NCI-H524 treated with DMSO at 0.1 percent for 48 hours (cell line): ENCODE measurements around the gene ZDHHC7.
"Not testable (repeated sequence)": the region's sequence is repeated elsewhere in the genome, so short reads cannot be mapped to it uniquely, and the experiment has no call there.

Source experiments
- DNase-seq: peaks from one replicate; lab custom pipeline; 2025; lab: John Stamatoyannopoulos, UW

The ZDHHC7 gene

GRCh38 chr16:84938616-84939015, 72.7 kb downstream of the ZDHHC7 start:
- DNase-seq, result not testable (repeated sequence)

GRCh38 chr16:84937196-84938005, 73.9 kb downstream of the ZDHHC7 start:
- DNase-seq, result no peak

GRCh38 chr16:84933774-84934631, 77.3 kb downstream of the ZDHHC7 start:
- DNase-seq, result no peak

GRCh38 chr16:84932681-84933080, 78.7 kb downstream of the ZDHHC7 start:
- peak; percentile 73 for DNase-seq

DNA sequence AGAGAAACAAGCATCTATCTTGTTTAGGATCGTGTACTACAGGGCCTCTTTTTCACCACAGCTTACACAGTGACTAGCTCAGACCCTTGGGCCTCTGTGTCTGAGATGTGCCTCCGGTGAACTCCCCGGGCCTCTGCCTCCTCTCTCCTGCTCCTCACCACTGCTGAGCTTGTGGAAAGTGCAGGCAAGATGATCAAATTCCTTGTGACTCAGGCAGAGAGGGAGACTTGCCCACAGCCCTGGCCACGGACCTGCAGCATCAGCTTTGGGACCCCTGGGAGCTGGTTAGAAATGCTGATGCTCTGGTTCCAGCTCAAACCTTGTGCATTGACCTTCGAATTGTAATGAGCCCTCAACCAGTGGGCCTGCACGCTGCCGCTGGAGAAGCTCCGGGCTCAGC, 79.8 kb downstream of the ZDHHC7 start:
- DNase-seq, result no peak

GRCh38 chr16:84931107-84931494, 80.2 kb downstream of the ZDHHC7 start:
- DNase-seq, result no peak

DNA sequence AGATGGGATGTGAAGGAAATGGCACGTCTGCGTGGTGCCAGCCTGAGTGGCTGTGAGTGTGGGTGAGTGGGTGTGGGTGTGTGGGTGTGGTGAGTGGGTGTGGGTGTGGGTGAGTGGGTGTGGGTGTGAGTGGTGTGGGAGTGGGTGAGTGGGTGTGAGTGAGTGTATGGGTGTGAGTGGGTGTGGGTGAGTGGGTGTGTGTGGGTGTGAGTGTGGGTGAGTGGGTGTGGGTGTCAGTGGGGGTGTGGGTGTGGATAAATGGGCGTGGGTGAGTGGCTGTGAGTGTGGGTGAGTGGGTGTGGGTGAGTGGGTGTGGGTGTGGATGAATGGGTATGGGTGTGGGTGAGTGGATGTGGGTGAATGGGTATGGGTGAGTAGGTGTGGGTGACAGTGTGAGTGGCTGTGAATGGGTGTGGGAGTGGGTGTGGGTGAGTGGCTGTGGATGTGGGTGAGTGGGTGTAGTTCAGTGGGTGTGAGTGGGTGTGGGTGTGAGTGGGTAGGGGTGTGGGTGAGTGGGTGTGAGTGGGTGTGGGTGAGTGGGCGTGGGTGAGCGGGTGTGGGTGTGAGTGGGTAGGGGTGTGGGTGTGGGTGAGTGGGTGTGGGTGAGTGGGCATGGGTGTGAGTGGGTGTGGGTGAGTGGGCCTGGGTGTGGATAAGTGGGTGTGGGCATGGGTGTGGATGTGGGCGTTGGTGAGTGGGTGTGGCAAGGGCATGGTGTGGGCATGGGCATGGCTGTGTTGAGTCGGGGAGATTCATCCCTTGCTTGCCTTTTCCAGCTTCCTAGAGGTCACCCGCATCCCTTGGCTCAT, 80.8 kb downstream of the ZDHHC7 start:
- no peak for DNase-seq

DNA sequence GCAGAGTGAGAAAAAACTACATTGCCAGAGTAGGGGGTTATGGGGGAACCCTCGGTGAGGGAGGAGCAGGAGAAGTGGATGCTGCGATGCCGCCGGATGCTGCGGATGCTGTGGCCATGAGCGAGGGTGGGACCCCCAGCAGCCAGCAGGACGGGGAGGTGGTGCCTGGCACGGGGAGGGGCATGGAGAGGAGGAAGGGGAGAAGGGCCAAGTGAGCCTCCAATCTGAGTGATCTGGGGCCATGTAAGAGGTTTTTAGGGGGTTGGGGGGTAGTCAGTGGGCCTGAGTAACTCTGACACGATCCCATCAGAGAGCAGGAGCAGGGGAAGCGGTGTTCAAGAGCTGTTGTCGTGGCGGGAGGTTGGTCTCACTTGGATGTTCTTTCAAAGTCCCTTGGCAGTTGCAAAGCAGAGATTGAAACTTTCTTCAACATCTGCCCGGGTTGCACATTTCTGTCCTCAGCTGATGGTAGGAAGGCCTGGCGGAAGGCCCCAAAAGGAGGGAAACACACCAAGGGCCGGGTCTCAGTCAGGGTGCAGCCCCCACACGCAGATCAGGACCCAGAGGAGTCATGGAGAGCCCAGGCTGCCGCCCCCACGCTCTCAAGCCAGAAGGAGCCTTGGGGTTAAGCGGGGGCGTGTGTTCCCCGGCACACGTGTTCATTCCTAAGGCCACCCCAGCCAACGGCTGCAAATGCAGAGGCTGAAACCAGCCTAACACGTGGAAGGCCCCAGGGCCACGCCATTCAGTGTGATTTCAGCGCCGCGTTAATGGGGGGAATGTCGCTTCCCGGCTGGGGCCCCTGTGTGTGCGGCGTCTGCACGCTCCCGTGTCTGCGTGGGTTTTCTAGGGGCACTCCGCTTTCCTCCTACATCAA, 81.7 kb downstream of the ZDHHC7 start:
- DNase-seq, result no peak

GRCh38 chr16:84928679-84929420, 82.5 kb downstream of the ZDHHC7 start:
- DNase-seq, result no peak

DNA sequence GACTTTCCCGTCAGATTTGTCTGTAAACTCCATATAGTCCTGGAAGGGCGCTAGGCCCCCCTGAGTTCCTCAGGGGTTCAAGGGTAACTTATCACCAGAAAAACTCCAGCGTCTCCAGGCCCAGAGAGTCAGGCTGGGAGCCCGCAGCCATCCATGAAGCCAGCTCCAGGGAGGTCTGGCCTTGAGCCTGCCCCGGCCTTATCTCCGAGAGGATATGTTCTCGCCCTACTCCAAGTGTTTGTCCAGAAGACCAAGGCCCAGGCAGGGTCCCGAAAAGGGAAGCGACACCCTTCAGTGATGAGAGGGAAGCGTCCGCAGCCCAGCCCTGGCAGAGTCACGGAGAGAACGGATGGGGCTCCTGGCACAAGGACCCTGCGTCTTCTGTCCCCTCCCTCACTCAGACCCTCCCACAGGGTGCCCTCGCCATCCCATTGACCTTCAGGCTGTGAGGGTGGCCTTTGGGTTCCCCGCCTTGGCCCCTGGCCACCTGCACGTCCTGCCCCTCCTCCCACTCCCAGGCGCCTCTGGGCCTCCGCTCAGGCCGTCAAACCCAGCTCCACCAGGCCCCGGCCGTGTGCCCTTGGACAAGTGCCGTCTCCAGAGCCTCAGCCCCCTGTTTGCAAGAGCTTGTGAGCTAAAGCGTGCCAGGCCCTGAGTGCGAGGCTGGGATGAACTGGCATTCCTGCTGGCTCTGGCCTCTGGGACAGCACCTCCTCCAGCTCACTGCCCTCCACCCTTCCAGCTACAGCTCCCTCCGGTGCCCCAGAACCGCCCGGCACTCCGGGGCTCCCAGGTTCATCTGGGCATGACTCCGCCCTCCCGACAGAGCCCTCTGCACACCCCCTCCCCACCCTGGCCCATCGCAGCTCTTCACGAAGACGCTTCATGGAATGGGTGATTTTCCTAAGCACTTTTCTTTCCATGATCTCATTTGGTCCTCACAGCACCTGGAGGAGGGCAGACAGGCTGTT, 83.4 kb downstream of the ZDHHC7 start:
- no peak for DNase-seq

GRCh38 chr16:84926462-84926861, 84.9 kb downstream of the ZDHHC7 start:
- no peak for DNase-seq

DNA sequence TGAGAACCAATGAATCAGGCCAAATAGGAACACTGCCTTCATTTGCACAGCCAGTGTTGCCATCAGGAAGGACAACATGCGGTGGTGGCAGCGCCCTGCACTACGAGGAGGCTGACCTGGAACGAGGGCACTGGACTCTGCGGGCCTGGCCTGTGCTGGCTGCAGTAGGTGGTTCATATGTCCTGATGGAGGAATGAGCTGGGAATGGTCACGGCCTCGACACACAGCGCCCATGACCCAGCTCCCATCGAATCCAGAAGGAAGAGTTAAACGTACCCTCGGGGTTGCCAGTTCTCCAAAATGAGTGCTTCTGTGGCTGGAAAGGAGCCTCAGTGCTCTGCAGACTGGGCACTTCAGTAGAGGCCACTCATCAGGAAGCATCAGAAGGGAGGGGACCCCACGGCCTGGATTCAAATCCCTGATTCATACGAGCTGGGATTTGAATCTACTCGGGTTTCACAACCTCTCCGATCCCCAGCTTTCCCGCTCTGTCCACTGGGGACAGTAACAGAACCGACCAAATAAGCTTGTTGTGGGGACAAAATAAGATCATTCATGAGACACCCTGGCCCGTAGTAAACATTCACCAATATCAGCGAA, 85.5 kb downstream of the ZDHHC7 start:
- no peak for DNase-seq

GRCh38 chr16:84925092-84925772, 86.1 kb downstream of the ZDHHC7 start:
- DNase-seq, result no peak

- DNase-seq, result no peak
Observed at GRCh38 chr16:84924331-84925091, 86.8 kb downstream of the ZDHHC7 start.
